HepG2 (cell line): ENCODE results near the gene FITM1. TPM values are rescaled to one million over a fixed set of nuclear protein-coding genes. Genes with fewer than 3 reads are reported as not detected.

Experiments
- HINFP ChIP-seq: sonication (generic); formaldehyde crosslinking; IDR thresholded peaks from 2 replicates; pipeline ENCODE4 v1.4.0; 2020; ENCODE audit warnings: low read depth, mild to moderate bottlenecking, missing genetic modification reagents
- KDM4B ChIP-seq: sonication (generic); formaldehyde crosslinking; IDR thresholded peaks from 2 replicates; pipeline ENCODE4 v1.4.0; 2020; ENCODE audit warnings: missing genetic modification reagents
- NFKBIZ ChIP-seq: IDR thresholded peaks from 2 replicates; pipeline ENCODE4 v1.6.1; 2018; ENCODE audit warnings: missing genetic modification reagents, missing compliant biosample characterization
- PLSCR1 ChIP-seq: sonication (generic); formaldehyde crosslinking; IDR thresholded peaks from 2 replicates; pipeline ENCODE4 v1.5.0; 2020; ENCODE audit warnings: missing genetic modification reagents, mild to moderate bottlenecking, borderline replicate concordance
- SETDB1 ChIP-seq: sonication (generic); formaldehyde crosslinking; IDR thresholded peaks from 2 replicates; pipeline ENCODE4 v1.5.1; 2020; ENCODE audit warnings: missing genetic modification reagents, mild to moderate bottlenecking, borderline replicate concordance
- SOX13 ChIP-seq, 3 experiments: fragments of 450-650 bp in 1 of 3; sonication (generic) in 1 of 3; formaldehyde crosslinking in 1 of 3; IDR thresholded peaks in 2 of 3; conservative IDR thresholded peaks in 1 of 3; 2 replicates each; pipeline versions ENCODE4 v1.5.0 to v1.6.1; 2016 to 2020; ENCODE audit warnings: antibody characterized with exemption in 1 of 3, mild to moderate bottlenecking in 1 of 3, missing compliant biosample characterization in 1 of 3, missing genetic modification reagents in 1 of 3, moderate library complexity in 1 of 3
- STAT5B ChIP-seq: sonication (generic); formaldehyde crosslinking; IDR thresholded peaks from 2 replicates; pipeline ENCODE4 v1.4.0; 2020; ENCODE audit warnings: missing genetic modification reagents
- U2AF2 ChIP-seq: fragments of 200-400 bp; formaldehyde crosslinking; IDR thresholded peaks from 2 replicates; pipeline ENCODE4 v1.6.1; 2017; ENCODE audit warnings: low read depth, mild to moderate bottlenecking, low read length
- ZFYVE20 ChIP-seq: sonication (generic); formaldehyde crosslinking; IDR thresholded peaks from 2 replicates; pipeline ENCODE4 v1.8.0; 2023; ENCODE audit warnings: low read depth, mild to moderate bottlenecking, moderate library complexity, missing genetic modification reagents, borderline replicate concordance
- ZKSCAN1 ChIP-seq: fragments of 150-350 bp; IDR thresholded peaks from 2 replicates; pipeline ENCODE4 v1.6.1; 2014; ENCODE audit warnings: low read length
- ZNF180 ChIP-seq: sonication (generic); formaldehyde crosslinking; IDR thresholded peaks from 2 replicates; pipeline ENCODE4 v1.4.0; 2020; ENCODE audit warnings: low read depth, missing genetic modification reagents, borderline replicate concordance
- ZNF704 ChIP-seq: sonication (generic); formaldehyde crosslinking; IDR thresholded peaks from 2 replicates; pipeline ENCODE4 v1.8.1; 2023; ENCODE audit warnings: mild to moderate bottlenecking, inconsistent platforms, moderate library complexity, missing genetic modification reagents, borderline replicate concordance
- ZNF776 ChIP-seq: sonication (generic); formaldehyde crosslinking; IDR thresholded peaks from 2 replicates; pipeline ENCODE4 v1.4.0; 2020; ENCODE audit warnings: mild to moderate bottlenecking, missing genetic modification reagents
- polyA plus RNA-seq, 8 experiments: library from polyadenylated mRNA; depleted of rRNA in 3 of 8; stranded (reverse) in 7 of 8; unstranded in 1 of 8; fragments of >200 nt; fragmentation: Illumina TruSeq in 4 of 8; extraction: Trizol in 4 of 8; gene quantifications; 2 replicates each; pipeline versions ENCODE4 v1.2.1 to v1.2.3, GENCODE V29; 2011 to 2016; ENCODE audit warnings: low read depth in 4 of 8, missing spikeins in 1 of 8, mixed read lengths in 1 of 8; ENCODE audit not compliant: insufficient read depth in 1 of 8
- total RNA-seq, 5 experiments: library from RNA; depleted of rRNA; stranded (reverse); fragments of >200 nt; fragmentation: Illumina TruSeq; extraction: Trizol; gene quantifications; 2 replicates each; pipeline ENCODE4 v1.2.3, GENCODE V29; 2016; ENCODE audit warnings: low read depth in 1 of 5
- TF ChIP-seq, protein P1 (sequence below): sonication (generic); formaldehyde crosslinking; IDR thresholded peaks from 2 replicates; pipeline ENCODE4 v1.8.0; 2022; ENCODE audit warnings: mild to moderate bottlenecking, missing genetic modification reagents; ENCODE audit not compliant: insufficient replicate concordance
- TF ChIP-seq, protein P2 (sequence below): sonication (generic); formaldehyde crosslinking; IDR thresholded peaks from 2 replicates; pipeline ENCODE4 v1.5.0; 2020; ENCODE audit warnings: missing genetic modification reagents, mild to moderate bottlenecking, borderline replicate concordance
- TF ChIP-seq, protein P3 (sequence below): sonication (generic); formaldehyde crosslinking; IDR thresholded peaks from 2 replicates; pipeline ENCODE4 v1.8.1; 2023; ENCODE audit warnings: mild to moderate bottlenecking, missing genetic modification reagents, borderline replicate concordance
- TF ChIP-seq, protein P4 (sequence below): IDR thresholded peaks from 2 replicates; pipeline ENCODE4 v1.6.1; 2016; ENCODE audit warnings: control low read depth
- TF ChIP-seq, protein P5 (sequence below): sonication (generic); formaldehyde crosslinking; IDR thresholded peaks from 2 replicates; pipeline ENCODE4 v1.4.0; 2020; ENCODE audit warnings: missing genetic modification reagents

FITM1 gene
- total and polyA plus RNA-seq, 2 of the 13 experiments (the other 11 are each of a cell fraction or from before 2014, with no cell fraction given): 2.7 to 5.8 TPM

DNA sequence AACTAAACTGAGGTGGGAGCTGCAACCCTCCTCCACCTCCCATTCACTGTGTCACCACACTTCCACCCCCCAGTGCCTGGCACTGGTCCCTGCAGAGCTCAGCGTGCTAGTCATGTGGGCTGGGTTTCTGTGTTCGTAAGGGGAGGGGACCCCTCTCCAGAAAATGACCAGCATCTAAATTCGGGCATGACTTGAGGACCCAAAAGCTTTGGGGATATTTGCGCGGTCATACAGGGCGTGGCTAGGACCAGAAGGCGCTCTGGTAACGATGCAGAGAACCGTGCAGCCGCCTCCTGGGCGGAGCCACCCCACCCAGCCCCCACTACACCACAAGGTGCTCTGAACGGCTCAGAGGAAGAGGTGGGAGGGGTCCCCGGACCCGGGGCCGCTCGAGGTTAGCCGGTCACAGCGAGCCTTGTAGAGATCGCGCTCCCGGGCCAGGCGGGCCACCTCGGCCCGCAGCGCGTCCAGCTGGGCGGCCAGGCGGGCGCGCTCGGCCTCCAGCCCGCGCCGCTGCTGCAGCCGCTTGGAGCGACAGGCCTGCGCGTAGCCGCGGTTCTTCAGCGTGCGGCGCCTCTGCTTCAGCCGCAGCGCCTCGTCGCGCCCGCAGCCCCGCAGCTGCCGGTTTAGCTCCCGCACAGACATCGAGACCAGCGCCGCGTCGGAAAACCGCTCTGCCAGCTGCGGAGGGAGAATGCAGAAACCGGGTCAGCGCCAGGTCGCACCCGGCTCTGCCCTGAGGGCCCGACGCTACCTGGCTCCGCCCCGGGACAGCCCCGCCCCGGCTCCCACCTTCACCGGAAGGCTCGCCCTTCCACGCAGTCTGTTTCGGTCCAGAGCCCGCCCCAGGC, 49.3 kb upstream of the FITM1 start (continued):
- TF ChIP-seq SOX13 (IDR thresholded peaks at IDR 0.05) (no peak), SOX13 (CRISPR knock-in tag; conservative IDR thresholded peaks at IDR 0.05 in 1 of 2, IDR thresholded peaks at IDR 0.05 in 1 of 2) (no peak; a peak in 1 of 4 replicates), ZNF776 (CRISPR knock-in tag) (no peak), HINFP (CRISPR knock-in tag) (no peak), STAT5B (CRISPR knock-in tag) (0 out of 2 replicates have a peak, but pooled peaks have one; percentile 22), KDM4B (no peak), ZNF180 (CRISPR knock-in tag) (no peak), ZFYVE20 (CRISPR knock-in tag) (no peak), ZNF704 (CRISPR knock-in tag) (0 out of 2 replicates have a peak, but pooled peaks have one; percentile 74), U2AF2 (no peak), PLSCR1 (CRISPR knock-in tag) (no peak), SETDB1 (CRISPR knock-in tag) (no peak), NFKBIZ (CRISPR knock-in tag) (no peak; the same call in 1 of the 2 replicates), ZKSCAN1 (no peak)
- TF ChIP-seq, protein P1, sequence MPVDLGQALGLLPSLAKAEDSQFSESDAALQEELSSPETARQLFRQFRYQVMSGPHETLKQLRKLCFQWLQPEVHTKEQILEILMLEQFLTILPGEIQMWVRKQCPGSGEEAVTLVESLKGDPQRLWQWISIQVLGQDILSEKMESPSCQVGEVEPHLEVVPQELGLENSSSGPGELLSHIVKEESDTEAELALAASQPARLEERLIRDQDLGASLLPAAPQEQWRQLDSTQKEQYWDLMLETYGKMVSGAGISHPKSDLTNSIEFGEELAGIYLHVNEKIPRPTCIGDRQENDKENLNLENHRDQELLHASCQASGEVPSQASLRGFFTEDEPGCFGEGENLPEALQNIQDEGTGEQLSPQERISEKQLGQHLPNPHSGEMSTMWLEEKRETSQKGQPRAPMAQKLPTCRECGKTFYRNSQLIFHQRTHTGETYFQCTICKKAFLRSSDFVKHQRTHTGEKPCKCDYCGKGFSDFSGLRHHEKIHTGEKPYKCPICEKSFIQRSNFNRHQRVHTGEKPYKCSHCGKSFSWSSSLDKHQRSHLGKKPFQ (CRISPR knock-in tag): no peak
- TF ChIP-seq, protein P2, sequence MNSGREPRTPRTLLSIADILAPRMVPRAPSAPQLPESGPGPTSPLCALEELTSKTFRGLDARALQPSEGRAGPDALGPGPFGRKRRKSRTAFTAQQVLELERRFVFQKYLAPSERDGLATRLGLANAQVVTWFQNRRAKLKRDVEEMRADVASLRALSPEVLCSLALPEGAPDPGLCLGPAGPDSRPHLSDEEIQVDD (CRISPR knock-in tag): no peak; the same call in 1 of the 2 replicates
- TF ChIP-seq, protein P3, sequence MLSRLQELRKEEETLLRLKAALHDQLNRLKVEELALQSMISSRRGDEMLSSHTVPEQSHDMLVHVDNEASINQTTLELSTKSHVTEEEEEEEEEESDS (CRISPR knock-in tag): no peak
- TF ChIP-seq, protein P4, sequence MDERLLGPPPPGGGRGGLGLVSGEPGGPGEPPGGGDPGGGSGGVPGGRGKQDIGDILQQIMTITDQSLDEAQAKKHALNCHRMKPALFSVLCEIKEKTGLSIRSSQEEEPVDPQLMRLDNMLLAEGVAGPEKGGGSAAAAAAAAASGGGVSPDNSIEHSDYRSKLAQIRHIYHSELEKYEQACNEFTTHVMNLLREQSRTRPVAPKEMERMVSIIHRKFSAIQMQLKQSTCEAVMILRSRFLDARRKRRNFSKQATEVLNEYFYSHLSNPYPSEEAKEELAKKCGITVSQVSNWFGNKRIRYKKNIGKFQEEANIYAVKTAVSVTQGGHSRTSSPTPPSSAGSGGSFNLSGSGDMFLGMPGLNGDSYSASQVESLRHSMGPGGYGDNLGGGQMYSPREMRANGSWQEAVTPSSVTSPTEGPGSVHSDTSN (CRISPR knock-in tag): no peak
- TF ChIP-seq, protein P5, sequence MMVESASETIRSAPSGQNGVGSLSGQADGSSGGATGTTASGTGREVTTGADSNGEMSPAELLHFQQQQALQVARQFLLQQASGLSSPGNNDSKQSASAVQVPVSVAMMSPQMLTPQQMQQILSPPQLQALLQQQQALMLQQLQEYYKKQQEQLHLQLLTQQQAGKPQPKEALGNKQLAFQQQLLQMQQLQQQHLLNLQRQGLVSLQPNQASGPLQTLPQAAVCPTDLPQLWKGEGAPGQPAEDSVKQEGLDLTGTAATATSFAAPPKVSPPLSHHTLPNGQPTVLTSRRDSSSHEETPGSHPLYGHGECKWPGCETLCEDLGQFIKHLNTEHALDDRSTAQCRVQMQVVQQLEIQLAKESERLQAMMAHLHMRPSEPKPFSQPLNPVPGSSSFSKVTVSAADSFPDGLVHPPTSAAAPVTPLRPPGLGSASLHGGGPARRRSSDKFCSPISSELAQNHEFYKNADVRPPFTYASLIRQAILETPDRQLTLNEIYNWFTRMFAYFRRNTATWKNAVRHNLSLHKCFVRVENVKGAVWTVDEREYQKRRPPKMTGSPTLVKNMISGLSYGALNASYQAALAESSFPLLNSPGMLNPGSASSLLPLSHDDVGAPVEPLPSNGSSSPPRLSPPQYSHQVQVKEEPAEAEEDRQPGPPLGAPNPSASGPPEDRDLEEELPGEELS (CRISPR knock-in tag): peak; percentile 50
